HG03175 (cell line): ENCODE measurements around the gene ADAM15.

Experiments used
- ATAC-seq: cut with Tn5 transposase; IDR thresholded peaks from one replicate; pipeline ENCODE4 v1.9.1; 2021; ENCODE audit warnings: mild to moderate bottlenecking, moderate library complexity; ENCODE audit not compliant: unreplicated experiment

Gene ADAM15

DNA sequence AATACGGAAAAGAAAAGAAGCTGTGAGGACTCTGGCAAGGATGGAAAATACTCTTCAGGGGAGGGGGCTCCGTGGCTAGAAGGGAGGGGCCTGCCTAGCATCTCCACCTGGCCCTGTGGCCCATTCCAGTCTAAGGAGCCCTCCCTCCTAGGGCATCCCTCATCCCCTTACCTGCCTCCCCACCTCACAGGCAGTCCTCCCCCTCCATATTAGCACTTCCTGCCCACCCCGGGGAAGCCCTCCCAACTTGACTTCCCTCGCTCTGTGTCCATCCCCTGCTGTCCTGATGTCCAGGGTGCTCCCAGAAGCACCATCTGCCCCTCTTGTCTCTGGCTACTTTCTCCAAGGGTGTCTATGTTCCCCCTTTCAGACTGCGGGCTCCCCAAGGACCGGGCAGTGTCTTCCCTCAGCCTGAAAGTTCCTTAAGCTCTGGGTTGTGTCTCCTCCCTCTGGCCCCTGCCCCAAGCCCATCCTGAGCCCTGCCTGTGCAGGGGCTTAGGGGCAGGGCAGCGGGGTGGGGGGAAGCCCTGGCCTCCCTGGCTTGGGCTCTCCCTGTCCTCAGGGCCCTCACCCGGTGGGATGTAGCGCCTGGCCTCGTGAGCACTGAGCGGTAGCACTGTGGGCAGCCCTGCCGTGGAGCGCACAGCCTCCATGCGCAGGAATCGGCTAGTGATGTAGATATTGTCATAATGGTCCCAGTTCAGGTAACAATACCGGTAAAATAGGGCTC is 21.4 kb upstream of the ADAM15 start:
- ATAC-seq: no peak

GRCh38 chr1:155030243-155030795 is 20.8 kb upstream of the ADAM15 start:
- ATAC-seq: no peak

- ATAC-seq: no peak
Observed at GRCh38 chr1:155030899-155031298, 20.2 kb upstream of the ADAM15 start.

DNA sequence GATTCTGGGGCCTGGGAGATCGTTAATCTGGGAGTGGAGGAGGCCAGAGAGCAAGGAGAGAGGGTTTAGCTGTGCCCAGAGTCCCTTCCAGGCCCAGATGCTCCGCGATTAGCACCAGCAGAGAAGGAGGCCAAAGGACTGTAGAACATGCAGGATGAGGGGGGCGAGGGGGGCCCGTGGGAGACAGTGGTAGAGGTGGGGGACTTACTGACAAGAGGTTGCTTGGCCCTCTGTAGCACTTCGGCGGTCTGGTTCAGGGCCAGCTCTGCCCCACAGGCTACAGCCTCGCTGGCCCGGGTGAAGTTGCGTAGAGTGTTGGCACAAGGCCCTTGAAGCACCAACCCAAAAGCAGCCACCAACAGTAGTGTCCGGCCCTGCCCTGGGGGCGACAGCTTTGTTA is 18.2 kb upstream of the ADAM15 start:
- no peak for ATAC-seq

DNA sequence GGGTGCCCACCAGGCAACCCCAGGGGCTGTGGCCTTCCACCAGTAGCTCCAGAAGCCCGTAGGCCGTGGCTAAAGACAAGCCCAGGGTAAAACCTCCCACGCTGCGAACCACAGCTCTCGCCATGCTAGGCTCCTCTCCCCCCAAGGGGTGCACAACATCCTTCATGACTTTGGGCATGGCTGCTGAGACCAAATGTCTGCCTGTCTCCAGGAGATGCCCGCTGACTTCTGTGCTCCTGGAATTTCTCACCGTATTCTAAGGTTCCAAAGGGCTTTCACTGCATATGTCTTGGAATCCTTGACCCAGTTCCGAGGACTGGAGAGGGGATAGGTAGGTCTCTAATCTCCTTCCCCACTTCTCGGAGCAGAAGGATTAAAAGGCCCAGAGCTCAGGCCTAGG is 17.6 kb upstream of the ADAM15 start, which contains the start of the genes DCST1 and DCST2:
TSS of gene DCST1 (plus strand) at position 301 of the 400 bp plus-strand sequence. CDS start 213 bp downstream, outside the sequence.
TSS of gene DCST2 (minus strand) at position 258 of the 400 bp plus-strand sequence. CDS start at position 178, 80 bp downstream.
- no peak for ATAC-seq

DNA sequence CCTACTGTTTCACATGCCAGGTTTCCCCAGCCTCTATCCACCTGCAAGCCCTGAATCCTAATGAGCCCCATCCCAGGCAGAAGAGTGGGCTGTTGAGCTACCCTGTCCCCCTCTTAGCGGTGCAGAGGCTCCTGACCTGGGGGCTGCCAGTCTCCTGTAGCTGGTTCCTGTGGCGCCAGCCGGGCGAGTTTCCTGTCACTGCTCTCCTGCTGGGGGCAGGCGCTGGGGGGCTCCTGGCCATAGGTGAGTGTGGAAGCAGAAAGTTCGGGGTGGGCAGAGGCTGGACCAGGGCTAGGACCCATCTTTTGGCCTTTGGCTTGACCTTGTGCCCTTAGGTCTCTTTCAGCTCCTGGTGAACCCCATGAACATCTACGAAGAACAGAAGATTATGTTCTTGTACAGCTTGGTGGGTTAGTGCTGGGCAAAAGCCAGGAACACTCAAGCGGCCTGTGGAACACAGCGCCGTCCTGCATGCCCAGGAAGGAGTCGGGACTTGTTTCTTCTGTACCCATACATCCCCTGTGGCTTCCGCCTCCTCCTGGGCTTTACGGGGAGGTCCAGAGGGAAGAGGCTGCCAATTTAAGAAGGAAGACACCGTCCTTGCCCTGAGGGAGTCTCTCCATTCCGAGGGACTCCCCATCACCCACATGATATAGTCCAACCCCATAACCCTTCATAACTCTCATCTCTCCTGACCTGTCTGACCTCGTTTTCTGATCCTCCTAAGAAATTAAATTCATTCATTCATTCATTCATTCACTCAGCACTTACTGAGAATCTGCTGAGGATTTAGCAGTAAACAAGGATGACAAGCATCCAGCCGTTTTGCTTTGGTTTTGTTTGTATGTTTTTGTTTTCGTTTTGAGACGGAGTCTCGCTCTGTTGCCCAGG is 16.6 kb upstream of the ADAM15 start:
- no peak for ATAC-seq

DNA sequence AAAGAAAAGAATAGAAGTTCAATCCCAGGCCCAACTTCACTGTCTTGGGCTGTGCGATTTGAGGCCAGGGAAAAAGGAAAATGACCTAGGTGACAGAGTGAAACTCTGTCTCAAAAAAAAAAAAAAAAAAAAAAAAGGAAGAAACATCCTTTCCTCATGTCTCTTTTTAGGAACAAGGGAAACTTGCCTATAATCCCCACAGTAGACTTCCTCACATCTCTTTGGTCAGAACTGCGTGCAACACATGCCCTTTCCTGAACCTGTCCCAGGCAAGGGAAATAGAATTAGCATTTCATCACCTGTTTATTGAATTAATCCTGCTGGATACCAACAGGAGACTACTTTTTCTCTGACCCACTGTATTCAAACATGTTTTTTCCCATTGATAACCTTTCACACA is 15.2 kb upstream of the ADAM15 start:
- ATAC-seq: no peak

GRCh38 chr1:155037043-155037442 is 14.1 kb upstream of the ADAM15 start:
- ATAC-seq: no peak

DNA sequence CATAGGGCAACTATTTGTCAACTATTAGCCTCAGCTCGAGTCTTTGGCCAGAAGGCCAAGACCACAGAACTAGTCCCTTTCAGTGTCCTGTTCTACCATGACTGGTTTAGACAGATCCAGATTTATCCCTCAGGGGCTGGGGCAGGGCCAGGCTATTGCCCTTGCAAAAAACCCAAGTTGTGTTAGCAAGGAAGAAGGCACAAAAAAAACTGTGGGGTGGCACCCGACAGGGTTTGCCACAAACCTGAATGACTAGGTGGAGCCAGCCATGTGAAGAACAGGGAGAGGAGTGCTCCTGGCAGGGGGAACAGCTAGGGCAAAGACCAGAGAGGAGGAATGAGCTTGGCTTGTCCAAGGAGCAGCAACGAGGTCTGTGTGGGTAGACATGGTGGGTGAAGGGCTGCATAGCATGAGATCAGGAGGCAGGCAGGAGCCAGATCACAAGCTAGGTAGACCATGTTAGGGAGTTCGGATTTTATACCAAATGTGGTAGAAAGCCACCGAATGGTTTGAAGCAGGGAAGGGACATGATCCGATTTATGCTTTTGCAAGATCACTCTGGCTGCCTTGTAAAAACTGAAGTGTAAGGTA is 13.2 kb upstream of the ADAM15 start:
- ATAC-seq: no peak

DNA sequence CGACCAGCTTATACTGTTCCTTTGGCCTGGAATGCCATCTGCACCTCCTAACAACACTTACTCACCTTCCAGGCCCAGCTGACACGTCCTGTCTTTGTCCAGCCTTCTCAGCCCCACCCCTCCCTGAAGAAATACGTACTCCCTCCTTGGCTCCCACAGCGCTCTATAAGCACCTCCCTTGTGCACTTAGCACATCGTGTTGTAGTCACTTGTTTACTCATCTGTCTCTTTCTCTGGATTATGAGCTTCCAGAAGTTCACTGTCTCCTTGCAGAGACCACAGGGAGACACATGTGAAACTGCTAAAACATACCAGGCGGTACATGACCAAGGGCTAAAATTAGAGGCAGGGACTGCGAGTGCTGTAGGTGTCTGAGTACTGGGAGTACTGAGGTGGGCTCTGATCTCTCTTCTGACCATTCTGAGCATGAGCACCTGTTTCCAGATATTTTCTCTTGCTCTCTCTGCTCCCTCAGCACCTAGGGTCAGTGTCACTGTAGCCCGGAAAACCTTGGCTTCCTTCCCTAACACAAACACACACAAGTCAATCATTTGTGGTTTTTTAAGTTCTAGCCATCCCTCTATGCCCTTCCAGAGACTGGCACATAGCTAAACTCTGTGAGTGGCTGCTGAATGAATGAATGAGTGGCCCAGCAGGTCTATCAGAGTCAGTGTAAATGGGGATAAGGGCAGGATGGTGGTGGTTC is 12.4 kb upstream of the ADAM15 start:
- no peak for ATAC-seq

- no peak for ATAC-seq
Observed at GRCh38 chr1:155039308-155039669, 11.8 kb upstream of the ADAM15 start.

DNA sequence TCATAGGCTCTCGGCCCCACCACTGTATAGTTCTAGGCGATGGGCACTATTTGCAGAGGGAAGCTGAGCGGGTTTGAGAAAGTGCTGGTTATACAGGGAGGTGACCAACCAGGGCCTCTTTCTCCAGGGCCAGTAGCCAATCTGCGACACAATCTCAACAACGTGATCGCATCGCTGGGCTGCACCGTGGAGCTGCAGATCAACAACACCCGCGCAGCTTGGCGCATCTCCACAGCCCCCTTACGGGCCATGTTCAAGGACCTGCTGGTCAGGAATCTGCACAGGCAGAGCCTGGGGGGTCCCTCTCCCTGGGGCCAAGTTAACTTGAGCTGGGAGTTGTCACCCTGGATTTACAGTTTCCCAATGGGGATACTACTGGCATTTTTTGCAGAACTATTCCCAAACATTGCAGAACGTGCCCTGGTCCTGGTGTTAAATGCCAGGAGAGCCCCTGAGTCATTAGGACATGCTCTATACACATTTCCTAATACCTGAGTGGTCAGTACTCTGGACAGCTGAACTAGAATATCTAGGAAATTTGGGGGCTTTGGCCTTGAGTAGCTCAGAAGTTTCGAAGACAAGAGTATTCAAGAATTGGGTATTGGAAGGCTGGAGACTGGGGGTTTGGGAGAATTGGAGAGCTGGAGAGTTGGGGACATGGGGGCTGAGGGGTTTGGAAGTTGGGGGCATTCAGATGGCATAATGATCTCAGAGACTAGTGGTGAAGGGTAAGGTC is 10.6 kb upstream of the ADAM15 start:
- ATAC-seq: no peak

DNA sequence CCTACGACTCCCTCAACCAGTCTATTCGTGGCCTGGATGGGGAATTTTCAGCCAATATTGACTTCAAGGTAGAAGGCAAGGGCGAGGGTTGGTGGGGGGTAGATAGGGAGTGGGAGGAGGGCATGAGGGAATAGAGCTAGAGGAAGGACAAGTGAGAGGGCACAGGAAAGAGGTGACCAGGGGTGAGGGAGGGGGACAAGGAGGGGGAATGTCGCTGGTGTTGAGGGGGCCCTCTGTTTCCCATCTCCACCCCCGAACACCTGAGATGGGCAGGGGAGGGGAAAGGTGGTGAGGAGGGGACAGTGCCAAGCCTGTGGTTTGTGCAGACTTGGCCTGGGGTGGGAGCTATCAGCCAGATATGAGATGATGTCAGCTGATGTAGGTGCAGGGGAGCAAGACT is 8.3 kb upstream of the ADAM15 start:
- ATAC-seq: no peak

- ATAC-seq: no peak
Observed at GRCh38 chr1:155043301-155043702, 7.8 kb upstream of the ADAM15 start.

- ATAC-seq: no peak
Observed at GRCh38 chr1:155043793-155044192, 7.3 kb upstream of the ADAM15 start.

- ATAC-seq: no peak
Observed at GRCh38 chr1:155044365-155044764, 6.8 kb upstream of the ADAM15 start.

GRCh38 chr1:155044812-155045657 is 6.1 kb upstream of the ADAM15 start:
- no peak for ATAC-seq

- ATAC-seq: no peak
Observed at GRCh38 chr1:155048449-155049334, 2.4 kb upstream of the ADAM15 start.
